GM19468 (cell line): ENCODE measurements around the gene GGA1.
"Not testable (repeated sequence)": the region's sequence is repeated elsewhere in the genome, so short reads cannot be mapped to it uniquely, and the experiment has no call there.

Source experiments
- ATAC-seq: cut with Tn5 transposase; IDR thresholded peaks from one replicate; pipeline ENCODE4 v1.9.1; 2021; ENCODE audit warnings: mild to moderate bottlenecking, moderate library complexity, moderate number of reproducible peaks; ENCODE audit not compliant: unreplicated experiment; ENCODE audit errors: extremely low read depth

GGA1 gene

GRCh38 chr22:37570661-37570976 is 38.0 kb upstream of the GGA1 start:
- ATAC-seq = no peak

- ATAC-seq = no peak
These were observed 37.2 kb upstream of the GGA1 start for GRCh38 chr22:37571258-37571991.

GRCh38 chr22:37571992-37572373 is 36.7 kb upstream of the GGA1 start:
- ATAC-seq = no peak

GRCh38 chr22:37575490-37576003 is 33.1 kb upstream of the GGA1 start:
- no peak for ATAC-seq

GRCh38 chr22:37578002-37578401 is 30.6 kb upstream of the GGA1 start:
- no peak for ATAC-seq

- ATAC-seq = no peak
These were observed 27.1 kb upstream of the GGA1 start for GRCh38 chr22:37581504-37581903.

GRCh38 chr22:37582526-37582925 is 26.1 kb upstream of the GGA1 start:
- ATAC-seq = no peak

GRCh38 chr22:37588546-37589215 is 20.0 kb upstream of the GGA1 start:
- ATAC-seq = no peak

- ATAC-seq = no peak
These were observed 19.0 kb upstream of the GGA1 start for GRCh38 chr22:37589636-37590035.

GRCh38 chr22:37591081-37591480 is 17.6 kb upstream of the GGA1 start:
- ATAC-seq = not testable (repeated sequence)

GRCh38 chr22:37591823-37592404 is 16.7 kb upstream of the GGA1 start:
- no peak for ATAC-seq

- ATAC-seq = no peak
These were observed 14.4 kb upstream of the GGA1 start for GRCh38 chr22:37594237-37594636.

- no peak for ATAC-seq
These were observed 9.5 kb upstream of the GGA1 start for GRCh38 chr22:37599153-37599552.

- ATAC-seq = no peak
These were observed 7.5 kb upstream of the GGA1 start for GRCh38 chr22:37601203-37601539.

GRCh38 chr22:37601540-37602442 is 6.8 kb upstream of the GGA1 start:
- ATAC-seq = no peak

- ATAC-seq = not testable (repeated sequence)
These were observed 5.9 kb upstream of the GGA1 start for GRCh38 chr22:37602546-37603277.

GRCh38 chr22:37604074-37604473 is 4.6 kb upstream of the GGA1 start:
- ATAC-seq = no peak

GRCh38 chr22:37604875-37605274 is 3.8 kb upstream of the GGA1 start:
- no peak for ATAC-seq

GRCh38 chr22:37607010-37607934 is 1.4 kb upstream of the GGA1 start:
- ATAC-seq = no peak
